Thyroid gland (tissue), 4 donors: ENCODE measurements around the gene DGKQ.

Source experiments
- POLR2A ChIP-seq, 2 donors: fragments of 450-650 bp; IDR thresholded peaks; one replicate each; pipeline ENCODE4 v1.6.1; 2017; ENCODE audit warnings: antibody characterized with exemption in 2 of 2, mild to moderate bottlenecking in 2 of 2, moderate library complexity in 1 of 2
- TF ChIP-seq, protein P1 (sequence below), 6 experiments: fragments of 200-600 bp in 3 of 6; fragments of 450-650 bp in 3 of 6; sonication (generic) in 3 of 6; IDR thresholded peaks; one replicate each; pipeline ENCODE4 v1.5.1; 2016 to 2019; ENCODE audit warnings: antibody characterized with exemption in 6 of 6, mild to moderate bottlenecking in 2 of 6, inconsistent platforms in 1 of 6, moderate library complexity in 1 of 6

DNA sequence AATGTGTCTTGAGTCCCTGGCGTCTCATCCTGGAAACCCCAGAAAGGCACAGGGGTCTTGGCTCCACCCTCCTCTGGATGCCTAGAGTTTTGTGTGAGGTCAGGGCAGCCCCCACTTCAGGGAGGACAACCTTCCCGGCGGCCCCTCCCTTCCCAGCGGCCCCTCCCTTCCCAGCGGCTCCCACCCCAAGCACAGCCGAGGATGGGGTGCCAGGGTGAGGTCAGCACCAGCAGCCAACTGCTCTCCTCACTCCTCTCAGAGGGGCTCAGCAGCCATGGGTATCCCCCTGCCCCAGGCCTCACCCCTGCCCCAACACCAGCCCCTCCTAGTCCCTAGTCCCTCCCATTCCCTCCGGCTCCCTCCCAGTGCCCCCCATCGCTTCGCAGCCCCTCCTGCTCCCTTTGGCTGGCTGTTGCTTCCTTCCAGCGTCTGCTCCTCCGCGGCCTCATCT lies 17.4 kb downstream of the DGKQ start:
- TF ChIP-seq, protein P1, sequence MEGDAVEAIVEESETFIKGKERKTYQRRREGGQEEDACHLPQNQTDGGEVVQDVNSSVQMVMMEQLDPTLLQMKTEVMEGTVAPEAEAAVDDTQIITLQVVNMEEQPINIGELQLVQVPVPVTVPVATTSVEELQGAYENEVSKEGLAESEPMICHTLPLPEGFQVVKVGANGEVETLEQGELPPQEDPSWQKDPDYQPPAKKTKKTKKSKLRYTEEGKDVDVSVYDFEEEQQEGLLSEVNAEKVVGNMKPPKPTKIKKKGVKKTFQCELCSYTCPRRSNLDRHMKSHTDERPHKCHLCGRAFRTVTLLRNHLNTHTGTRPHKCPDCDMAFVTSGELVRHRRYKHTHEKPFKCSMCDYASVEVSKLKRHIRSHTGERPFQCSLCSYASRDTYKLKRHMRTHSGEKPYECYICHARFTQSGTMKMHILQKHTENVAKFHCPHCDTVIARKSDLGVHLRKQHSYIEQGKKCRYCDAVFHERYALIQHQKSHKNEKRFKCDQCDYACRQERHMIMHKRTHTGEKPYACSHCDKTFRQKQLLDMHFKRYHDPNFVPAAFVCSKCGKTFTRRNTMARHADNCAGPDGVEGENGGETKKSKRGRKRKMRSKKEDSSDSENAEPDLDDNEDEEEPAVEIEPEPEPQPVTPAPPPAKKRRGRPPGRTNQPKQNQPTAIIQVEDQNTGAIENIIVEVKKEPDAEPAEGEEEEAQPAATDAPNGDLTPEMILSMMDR (IDR thresholded peaks at IDR 0.05): no peak
- no peak for TF ChIP-seq POLR2A (IDR thresholded peaks at IDR 0.05)
